Activated CD4-positive, alpha-beta T cell treated with anti-CD3 and anti-CD28 coated beads, Interleukin-2, amount 50 U/mL, for 16 hours (primary cell): ENCODE results near the gene XIRP1.
"Not testable (repeated sequence)": the region's sequence is repeated elsewhere in the genome, so short reads cannot be mapped to it uniquely, and the experiment has no call there.

Source experiments
- DNase-seq: peaks from one replicate; pipeline ENCODE4 v3.0.0-alpha.2; 2020

The XIRP1 gene

DNA sequence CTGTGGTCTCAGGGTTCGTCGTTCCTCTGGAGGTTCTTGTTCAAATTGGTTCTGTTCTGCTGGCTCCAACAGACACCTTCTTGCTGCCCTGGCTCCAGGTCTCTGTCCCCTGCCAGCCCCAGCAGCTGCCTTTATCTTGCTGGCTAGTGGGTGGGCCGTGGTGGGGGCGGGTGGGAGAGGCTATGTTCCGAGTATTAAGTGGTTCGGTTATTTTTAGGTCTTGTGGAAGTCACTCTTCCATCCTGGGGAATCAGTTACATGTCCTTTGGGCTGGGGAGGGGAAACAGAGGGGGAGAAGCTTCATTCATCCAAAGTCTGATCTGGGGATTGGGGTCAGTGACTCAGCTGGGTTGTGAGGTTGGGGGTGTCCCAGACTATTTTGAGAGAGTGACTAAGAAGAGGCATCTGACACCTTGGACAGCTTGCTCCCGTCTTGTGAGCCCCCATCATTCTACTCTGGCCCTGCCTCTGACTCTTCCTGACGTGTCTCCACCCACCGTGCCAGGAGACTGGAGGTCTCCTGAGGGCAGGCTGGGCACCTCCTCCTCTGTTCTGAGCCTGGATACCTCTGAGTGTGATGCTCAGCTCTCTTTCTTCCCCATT is at the start of gene XIRP1:
TSS of gene XIRP1 (minus strand) at position 106 of the 603 bp plus-strand sequence. CDS start 3,150 bp downstream, outside the sequence.
- DNase-seq, result no peak

GRCh38 chr3:39241561-39241960 is 49.2 kb upstream of the XIRP1 start:
- DNase-seq, result no peak

DNA sequence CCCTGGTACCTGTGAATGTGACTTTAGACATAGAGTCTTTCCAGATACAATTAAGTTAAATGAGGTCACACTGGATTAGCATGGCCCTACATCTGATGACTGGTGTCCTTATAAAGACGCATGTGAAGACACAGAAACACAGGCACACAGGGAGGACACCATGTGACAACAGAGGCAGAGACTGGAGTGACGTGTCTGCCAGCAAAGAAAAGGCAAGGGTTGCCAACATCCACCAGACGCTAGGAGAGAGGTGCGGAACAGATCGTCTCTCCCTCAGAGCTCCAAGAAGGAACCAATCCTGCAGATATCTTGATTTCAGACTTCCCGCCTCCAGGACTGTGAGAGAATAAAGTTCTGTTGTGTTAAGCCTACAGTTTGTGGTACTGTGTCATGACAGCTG is 44.6 kb upstream of the XIRP1 start:
- DNase-seq, result no peak

DNA sequence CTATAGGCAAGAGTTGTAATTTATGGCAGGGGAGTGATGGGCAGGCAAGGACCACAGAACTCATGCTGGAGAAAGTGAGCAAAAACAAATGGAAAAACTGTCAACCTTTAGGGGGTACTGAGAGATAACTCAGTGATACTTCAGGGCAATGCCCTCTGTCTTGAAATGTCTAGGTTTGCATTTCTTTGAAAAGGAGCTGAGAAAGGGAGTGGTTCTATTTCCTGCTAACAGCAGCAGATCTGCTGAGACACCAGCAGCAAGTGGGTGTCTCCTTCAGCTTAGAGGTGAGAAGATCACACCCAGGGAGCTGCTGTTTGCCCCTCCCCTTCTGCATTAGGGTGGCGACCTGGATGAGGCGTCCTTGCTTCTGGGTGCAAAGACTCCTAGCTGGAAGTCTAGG is 42.3 kb upstream of the XIRP1 start:
- no peak for DNase-seq

DNA sequence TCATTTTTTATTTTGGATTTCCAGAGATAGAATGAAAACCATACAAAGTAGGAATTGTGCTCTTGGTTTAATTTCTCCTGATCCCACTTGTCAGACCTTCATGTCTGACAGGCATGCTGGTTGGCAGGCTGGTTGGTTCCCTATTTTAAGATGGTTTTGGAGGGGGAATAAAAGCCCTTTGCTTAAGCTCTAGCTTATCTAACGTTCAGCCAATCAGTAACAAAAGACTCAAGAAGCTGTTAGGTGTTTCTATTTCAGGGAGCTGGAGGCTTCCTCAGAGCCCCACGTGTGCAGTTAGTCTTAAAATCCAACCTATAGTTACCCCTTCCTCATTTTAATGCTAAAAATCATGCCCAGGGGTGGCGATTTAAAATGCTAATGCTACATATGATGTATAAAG is 40.5 kb upstream of the XIRP1 start:
- DNase-seq, result no peak

GRCh38 chr3:39230453-39230852 is 38.1 kb upstream of the XIRP1 start:
- DNase-seq, result no peak

- no peak for DNase-seq
Observed at GRCh38 chr3:39228496-39228895, 36.1 kb upstream of the XIRP1 start.

DNA sequence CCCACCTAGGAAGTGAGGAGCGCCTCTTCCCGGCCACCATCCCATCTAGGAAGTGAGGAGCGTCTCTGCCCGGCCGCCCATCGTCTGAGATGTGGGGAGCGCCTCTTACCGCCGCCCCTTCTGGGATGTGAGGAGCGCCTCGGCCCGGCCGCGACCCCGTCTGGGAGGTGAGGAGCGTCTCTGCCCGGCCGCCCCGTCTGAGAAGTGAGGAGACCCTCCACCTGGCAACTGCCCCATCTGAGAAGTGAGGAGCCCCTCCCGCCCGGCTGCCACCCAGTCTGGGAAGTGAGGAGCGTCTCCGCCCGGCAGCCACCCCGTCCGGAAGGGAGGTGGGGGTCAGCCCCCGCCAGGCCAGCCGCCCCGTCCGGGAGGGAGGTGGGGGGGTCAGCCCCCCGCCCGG is 35.2 kb upstream of the XIRP1 start:
- not testable (repeated sequence) for DNase-seq

- DNase-seq, result no peak
Observed at GRCh38 chr3:39226106-39226741, 33.8 kb upstream of the XIRP1 start.

DNA sequence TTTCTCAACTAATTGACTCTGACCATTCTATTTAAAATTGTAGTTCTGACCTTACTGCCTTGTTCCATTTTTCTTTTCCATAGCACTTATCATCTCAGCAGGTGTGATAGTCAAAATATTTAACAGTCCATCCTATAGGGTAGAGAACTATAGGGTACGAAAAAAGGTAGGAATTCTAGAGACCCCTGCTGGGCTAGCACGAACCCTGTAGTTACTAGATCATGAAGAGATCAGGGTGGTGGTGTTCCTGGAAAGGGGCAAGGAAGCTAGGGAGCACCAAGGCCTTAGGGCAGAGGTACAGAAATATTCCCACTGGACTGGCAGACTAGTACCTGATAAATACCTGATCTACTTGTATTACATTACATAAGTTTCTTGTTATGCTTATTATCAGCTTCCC is 31.9 kb upstream of the XIRP1 start:
- no peak for DNase-seq

GRCh38 chr3:39222939-39223338 is 30.5 kb upstream of the XIRP1 start:
- no peak for DNase-seq

- DNase-seq, result no peak
Observed at GRCh38 chr3:39222462-39222861, 30.1 kb upstream of the XIRP1 start.

- no peak for DNase-seq
Observed at GRCh38 chr3:39221141-39221530, 28.7 kb upstream of the XIRP1 start.

DNA sequence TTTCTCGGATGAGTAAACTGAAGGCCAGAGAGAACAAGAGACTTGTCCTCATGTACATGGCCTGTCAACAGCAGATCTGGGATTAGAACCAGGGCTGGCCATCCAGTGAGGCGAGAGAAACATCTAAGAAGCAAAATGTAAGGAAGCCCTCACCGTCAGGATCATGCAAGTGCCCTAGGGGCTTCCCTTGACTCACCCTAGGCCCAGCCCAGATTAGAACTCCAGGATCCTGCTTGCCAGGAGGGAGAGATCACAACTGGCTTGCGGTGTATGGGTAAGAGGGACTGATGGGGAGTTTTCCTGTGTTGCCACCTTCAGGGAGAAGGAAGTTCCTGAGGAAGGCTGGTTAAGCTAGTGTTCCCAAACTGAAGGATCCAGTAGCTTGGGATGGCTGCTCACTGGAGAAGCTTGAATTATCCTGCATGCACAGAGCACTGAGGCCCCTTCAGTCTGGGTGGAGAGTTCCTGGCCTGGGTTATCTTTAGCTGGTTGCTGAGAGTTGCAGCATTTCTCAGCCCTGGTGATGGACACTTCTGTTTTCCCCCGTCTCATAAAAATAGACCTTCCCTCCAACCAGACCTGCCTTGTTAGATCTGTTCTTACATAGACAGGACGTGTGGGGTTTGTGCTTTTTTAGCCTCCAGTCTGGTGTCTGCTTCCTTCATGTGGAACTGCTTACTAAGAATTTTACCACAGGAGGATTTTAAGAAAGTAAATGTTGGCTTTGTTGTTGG is 28.2 kb upstream of the XIRP1 start:
- DNase-seq, result peak; percentile 10

- no peak for DNase-seq
Observed at GRCh38 chr3:39219702-39220101, 27.3 kb upstream of the XIRP1 start.

GRCh38 chr3:39216176-39216790 is 23.9 kb upstream of the XIRP1 start:
- peak; percentile 30 for DNase-seq

- DNase-seq, result no peak
Observed at GRCh38 chr3:39213613-39214012, 21.2 kb upstream of the XIRP1 start.

GRCh38 chr3:39212665-39213064 is 20.3 kb upstream of the XIRP1 start:
- DNase-seq, result no peak

DNA sequence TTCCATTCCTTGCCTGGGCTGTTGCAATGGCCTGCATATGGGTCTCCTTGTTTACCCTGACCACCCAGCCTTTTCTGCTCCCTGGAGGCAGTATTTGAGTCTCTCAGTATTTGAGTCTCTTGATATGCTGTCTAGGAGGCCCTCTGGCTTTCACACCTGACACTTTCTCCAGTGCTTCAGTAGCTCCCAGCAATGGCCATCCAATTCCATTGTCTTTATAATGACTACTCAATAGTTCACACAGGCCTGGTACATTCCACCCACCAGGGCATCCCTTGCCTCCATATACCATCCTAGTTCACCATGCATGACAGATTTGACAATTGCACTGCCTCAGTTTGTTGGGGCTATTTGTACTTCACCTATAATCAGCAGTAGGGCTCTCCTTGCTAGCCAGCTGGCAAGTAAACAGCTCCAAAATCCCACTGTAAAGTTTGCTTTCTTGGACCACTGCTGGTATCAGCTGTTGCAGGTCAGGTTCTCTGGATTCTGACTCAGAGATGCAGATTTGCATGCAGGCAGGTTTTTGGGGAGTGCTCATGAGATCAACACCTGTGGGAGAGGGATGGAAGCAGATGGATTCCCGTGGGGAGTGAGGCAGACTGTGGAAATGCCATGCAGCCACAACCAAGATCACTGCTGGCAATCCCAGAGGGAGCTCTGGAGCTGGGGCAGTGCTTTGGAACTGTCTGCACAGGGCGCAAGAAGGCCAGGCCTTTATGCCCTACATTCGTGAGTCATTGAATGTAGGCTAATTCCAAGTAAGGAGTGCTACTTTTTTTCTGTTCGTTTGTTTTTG is 19.1 kb upstream of the XIRP1 start:
- no peak for DNase-seq

DNA sequence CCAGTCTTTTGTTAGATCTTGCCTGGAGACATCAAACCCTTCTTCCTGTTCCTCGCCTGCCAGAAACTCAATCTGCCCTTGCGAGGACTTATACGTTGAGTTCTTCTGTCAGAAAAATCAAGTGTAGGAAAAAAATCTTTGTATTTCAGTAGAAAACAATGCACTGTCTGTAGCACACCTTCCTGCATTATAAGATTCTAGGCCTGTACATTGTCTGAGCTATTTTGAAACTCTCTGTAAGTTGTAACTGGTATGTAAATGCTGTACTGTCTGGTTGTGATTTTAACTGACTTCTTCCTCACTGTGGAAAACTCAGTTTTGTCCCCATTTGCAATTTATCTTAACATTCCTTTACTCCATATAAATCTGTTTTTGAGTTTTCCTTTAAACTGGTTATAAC is 17.7 kb upstream of the XIRP1 start:
- DNase-seq, result no peak

GRCh38 chr3:39209329-39209970 is 17.1 kb upstream of the XIRP1 start:
- DNase-seq, result no peak

- peak; percentile 28 for DNase-seq
Observed at GRCh38 chr3:39208463-39209055, 16.2 kb upstream of the XIRP1 start.
